ENCODE measurements around the gene C1S. TPM values are rescaled to one million over a fixed set of nuclear protein-coding genes. Genes with fewer than 3 reads are reported as not detected.

C1S gene
- total RNA-seq, 1 donor from 2014 or later: 18.2 TPM

DNA sequence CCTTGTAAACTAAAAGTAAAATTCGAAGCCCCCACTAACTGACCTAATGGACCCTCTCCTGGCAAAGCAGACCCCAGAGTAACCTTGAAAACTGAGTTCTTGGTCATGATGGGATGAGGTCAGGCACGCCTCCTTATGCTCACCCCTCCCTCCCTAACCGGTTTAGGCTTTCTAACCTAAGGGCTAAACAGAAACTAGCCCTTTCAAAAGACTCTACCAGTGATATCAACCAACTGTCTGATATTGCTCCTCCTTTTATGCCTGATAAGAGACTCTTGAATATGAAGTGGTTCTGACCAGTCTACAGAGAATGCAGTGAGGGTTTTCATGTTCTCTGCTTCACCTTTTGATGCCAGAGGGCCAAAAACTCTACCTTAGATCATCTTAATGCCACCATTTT, 37.4 kb upstream of the C1S start:
- no peaks in the 10 kb centered on the region for H3K36me3 Mint-ChIP-seq (ENCODE audit: unreplicated experiment)
- H3K27me3 Mint-ChIP-seq (ENCODE audit: unreplicated experiment): peaks cover 15% of the 10 kb centered on the region
- H3K27ac Mint-ChIP-seq (ENCODE audit: unreplicated experiment): no peak overlapping the region
- TF ChIP-seq, protein P1, sequence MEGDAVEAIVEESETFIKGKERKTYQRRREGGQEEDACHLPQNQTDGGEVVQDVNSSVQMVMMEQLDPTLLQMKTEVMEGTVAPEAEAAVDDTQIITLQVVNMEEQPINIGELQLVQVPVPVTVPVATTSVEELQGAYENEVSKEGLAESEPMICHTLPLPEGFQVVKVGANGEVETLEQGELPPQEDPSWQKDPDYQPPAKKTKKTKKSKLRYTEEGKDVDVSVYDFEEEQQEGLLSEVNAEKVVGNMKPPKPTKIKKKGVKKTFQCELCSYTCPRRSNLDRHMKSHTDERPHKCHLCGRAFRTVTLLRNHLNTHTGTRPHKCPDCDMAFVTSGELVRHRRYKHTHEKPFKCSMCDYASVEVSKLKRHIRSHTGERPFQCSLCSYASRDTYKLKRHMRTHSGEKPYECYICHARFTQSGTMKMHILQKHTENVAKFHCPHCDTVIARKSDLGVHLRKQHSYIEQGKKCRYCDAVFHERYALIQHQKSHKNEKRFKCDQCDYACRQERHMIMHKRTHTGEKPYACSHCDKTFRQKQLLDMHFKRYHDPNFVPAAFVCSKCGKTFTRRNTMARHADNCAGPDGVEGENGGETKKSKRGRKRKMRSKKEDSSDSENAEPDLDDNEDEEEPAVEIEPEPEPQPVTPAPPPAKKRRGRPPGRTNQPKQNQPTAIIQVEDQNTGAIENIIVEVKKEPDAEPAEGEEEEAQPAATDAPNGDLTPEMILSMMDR (IDR thresholded peaks at IDR 0.05): no peak
- DNase-seq (ENCODE audit: extremely low spot score, unreplicated experiment): no peak
- H3K4me3 Mint-ChIP-seq (ENCODE audit: unreplicated experiment): no peak overlapping the region
- peaks cover 9% of the 10 kb centered on the region for H3K4me1 Mint-ChIP-seq (ENCODE audit: unreplicated experiment)
- no peaks in the 10 kb centered on the region for H3K9me3 Mint-ChIP-seq (ENCODE audit: unreplicated experiment)

DNA sequence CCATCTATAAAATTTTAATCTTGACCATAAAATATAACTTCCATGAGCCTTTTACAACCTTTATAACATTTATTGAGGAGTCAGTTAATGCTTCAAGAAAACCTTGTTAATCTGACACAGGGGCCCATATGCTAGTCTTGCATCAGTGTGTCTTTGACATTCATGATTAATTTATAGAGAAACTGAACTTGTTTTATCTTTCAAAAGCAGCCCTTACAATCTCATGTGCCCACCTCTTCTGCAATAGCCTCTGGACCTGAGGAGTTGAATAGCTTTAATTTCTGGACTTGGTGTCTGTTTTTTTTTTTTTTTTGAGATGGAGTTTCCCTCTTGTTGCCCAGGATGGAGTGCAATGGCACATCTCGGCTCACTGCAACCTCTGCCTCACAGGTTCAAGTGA, 33.7 kb upstream of the C1S start:
- Mint-ChIP-seq H3K36me3 (ENCODE audit: unreplicated experiment) (no peaks in the 10 kb centered on the region), H3K9me3 (ENCODE audit: unreplicated experiment) (no peaks in the 10 kb centered on the region), H3K27me3 (ENCODE audit: unreplicated experiment) (peaks cover 15% of the 10 kb centered on the region), H3K4me3 (ENCODE audit: unreplicated experiment) (no peak overlapping the region), H3K4me1 (ENCODE audit: unreplicated experiment) (no peaks in the 10 kb centered on the region), H3K27ac (ENCODE audit: unreplicated experiment) (no peak overlapping the region)
- no peak for DNase-seq (ENCODE audit: extremely low spot score, unreplicated experiment)
- TF ChIP-seq, protein P1 (IDR thresholded peaks at IDR 0.05): no peak

DNA sequence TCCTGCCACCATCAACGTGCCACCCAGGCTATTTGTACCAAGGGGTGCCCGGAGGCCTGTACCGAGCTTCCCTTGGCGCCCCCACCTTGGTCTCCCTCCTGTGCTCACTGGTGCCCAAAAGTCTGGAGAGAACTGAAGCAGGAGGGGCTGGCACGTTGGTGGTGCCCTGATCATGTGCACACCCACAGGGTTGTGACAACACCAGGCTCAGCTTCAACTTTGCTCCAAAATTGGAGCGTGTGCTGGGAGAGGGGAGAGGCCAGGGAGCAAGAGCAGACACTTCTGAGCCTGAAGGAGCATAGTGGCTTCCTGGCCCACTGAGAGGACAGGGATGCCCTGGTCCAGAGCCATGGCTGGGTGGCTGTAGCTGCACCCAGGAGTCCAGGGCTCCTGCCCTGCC, 29.2 kb upstream of the C1S start:
- H3K4me3 Mint-ChIP-seq (ENCODE audit: unreplicated experiment): no peak overlapping the region
- TF ChIP-seq, protein P1 (IDR thresholded peaks at IDR 0.05): no peak
- no peak overlapping the region for H3K27ac Mint-ChIP-seq (ENCODE audit: unreplicated experiment)
- H3K4me1 Mint-ChIP-seq (ENCODE audit: unreplicated experiment): no peaks in the 10 kb centered on the region
- DNase-seq (ENCODE audit: extremely low spot score, unreplicated experiment): no peak
- peaks cover 3% of the 10 kb centered on the region for H3K9me3 Mint-ChIP-seq (ENCODE audit: unreplicated experiment)
- H3K36me3 Mint-ChIP-seq (ENCODE audit: unreplicated experiment): no peaks in the 10 kb centered on the region
- H3K27me3 Mint-ChIP-seq (ENCODE audit: unreplicated experiment): peaks cover 21% of the 10 kb centered on the region

DNA sequence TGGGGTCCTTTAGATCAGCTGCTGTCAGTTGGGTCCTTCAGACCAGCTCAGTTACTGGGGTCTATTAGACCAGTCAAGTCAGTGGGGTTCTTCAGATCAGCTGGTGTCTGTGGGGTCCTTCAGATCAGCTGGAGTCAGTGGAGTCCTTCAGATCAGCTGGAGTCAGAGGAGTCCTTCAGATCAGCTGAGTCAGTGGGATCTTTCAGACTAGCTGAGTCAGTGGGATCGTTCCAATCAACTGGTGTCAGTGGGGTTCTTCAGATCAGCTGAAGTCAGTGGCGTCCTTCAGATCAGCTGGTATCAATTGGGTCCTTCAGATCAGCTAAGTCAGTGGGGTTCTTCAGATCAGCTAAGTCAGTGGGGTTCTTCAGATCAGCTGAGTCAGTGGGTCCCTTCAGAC, 27.5 kb upstream of the C1S start:
- Mint-ChIP-seq H3K27ac (ENCODE audit: unreplicated experiment) (no peak overlapping the region), H3K36me3 (ENCODE audit: unreplicated experiment) (no peaks in the 10 kb centered on the region)

DNA sequence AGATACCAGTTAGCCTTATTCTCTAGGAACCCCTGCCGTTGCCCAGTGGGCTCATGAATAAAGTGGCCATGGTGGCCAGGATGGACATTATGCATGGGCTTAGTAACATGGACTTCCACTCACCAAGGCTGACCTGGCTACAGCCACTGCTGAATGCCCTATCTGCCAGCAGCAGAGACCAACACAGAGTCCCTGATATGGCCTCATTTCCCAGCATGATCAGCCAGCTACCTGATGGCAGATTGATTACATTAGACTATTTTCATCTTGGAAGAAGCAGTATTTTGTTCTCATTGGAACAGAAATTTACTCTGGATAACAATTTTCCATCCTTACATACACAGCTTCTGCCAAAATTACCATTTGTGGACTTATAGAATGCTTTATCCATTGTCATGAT, 26.1 kb upstream of the C1S start:
- H3K27ac Mint-ChIP-seq (ENCODE audit: unreplicated experiment): no peak overlapping the region

More for the DNA sequence above, 27.5 kb upstream of the C1S start:
- DNase-seq (ENCODE audit: extremely low spot score, unreplicated experiment): no peak
- H3K4me3 Mint-ChIP-seq (ENCODE audit: unreplicated experiment): no peak overlapping the region
- peaks cover 3% of the 10 kb centered on the region for H3K9me3 Mint-ChIP-seq (ENCODE audit: unreplicated experiment)
- no peaks in the 10 kb centered on the region for H3K4me1 Mint-ChIP-seq (ENCODE audit: unreplicated experiment)
- TF ChIP-seq, protein P1 (IDR thresholded peaks at IDR 0.05): no peak
- peaks cover 14% of the 10 kb centered on the region for H3K27me3 Mint-ChIP-seq (ENCODE audit: unreplicated experiment)

More for the DNA sequence above, 26.1 kb upstream of the C1S start:
- TF ChIP-seq, protein P1 (IDR thresholded peaks at IDR 0.05): no peak
- Mint-ChIP-seq H3K27me3 (ENCODE audit: unreplicated experiment) (peaks cover 14% of the 10 kb centered on the region), H3K4me3 (ENCODE audit: unreplicated experiment) (no peak overlapping the region), H3K9me3 (ENCODE audit: unreplicated experiment) (peaks cover 3% of the 10 kb centered on the region), H3K36me3 (ENCODE audit: unreplicated experiment) (no peaks in the 10 kb centered on the region), H3K4me1 (ENCODE audit: unreplicated experiment) (no peaks in the 10 kb centered on the region)
- DNase-seq (ENCODE audit: extremely low spot score, unreplicated experiment): no peak
